B cell (primary cell): Measurements from ENCODE around the gene CIITA. TPM values are rescaled to one million over a fixed set of nuclear protein-coding genes. Genes with fewer than 3 reads are reported as not detected.

Experiments used
- ATAC-seq: fragments of 200-7000 bp; cut with Tn5 transposase; one replicate; pipeline ENCODE4 v1.10.0; 2021; ENCODE audit warnings: low read depth, mild to moderate bottlenecking, moderate number of reproducible peaks, moderate library complexity
- CTCF ChIA-PET: fragments of 350-600 bp; sonication (Branson Sonifier 250); formaldehyde crosslinking; loops from one replicate; lab custom pipeline; 2021; ENCODE audit warnings: antibody characterized with exemption, inconsistent platforms; lab: Charles Lee
- POLR2A ChIA-PET: fragments of 350-600 bp; sonication (Branson Sonifier 250); formaldehyde crosslinking; loops from one replicate; lab custom pipeline; 2021; ENCODE audit warnings: antibody characterized with exemption; lab: Charles Lee
- DNase-seq: peaks from one replicate; pipeline ENCODE4 v3.0.0; 2013
- H2AFZ ChIP-seq: 2 replicates; pipeline ENCODE4 v1.6.1; 2012; ENCODE audit warnings: mild to moderate bottlenecking, low read depth, low read length; ENCODE audit not compliant: insufficient read depth, poor library complexity, severe bottlenecking
- H3K27ac ChIP-seq, 2 donors: 1 replicate in 1 of 2; 2 replicates in 1 of 2; pipeline ENCODE4 v1.5.1; 2012 to 2013; ENCODE audit warnings: low read length in 2 of 2, mild to moderate bottlenecking in 2 of 2, moderate library complexity in 1 of 2
- H3K27me3 ChIP-seq, 4 experiments: fragments of 200-600 bp in 1 of 4; sonication (generic) in 1 of 4; replicated peaks in 1 of 4; 1 replicate in 2 of 4; 2 replicates in 2 of 4; pipeline versions ENCODE4 v1.6.1 to v1.7.0; 2013 to 2016; ENCODE audit warnings: low read length in 3 of 4, mild to moderate bottlenecking in 2 of 4, mixed read lengths in 1 of 4, moderate library complexity in 1 of 4; ENCODE audit not compliant: insufficient read depth in 4 of 4, control insufficient read depth in 3 of 4; ENCODE audit errors: control extremely low read depth in 1 of 4
- H3K36me3 ChIP-seq, 2 experiments: replicated peaks in 1 of 2; 1 replicate in 1 of 2; 2 replicates in 1 of 2; pipeline versions ENCODE4 v1.6.1 to v1.7.1; 2013; ENCODE audit warnings: low read length in 1 of 2; ENCODE audit not compliant: insufficient read depth in 2 of 2, control insufficient read depth in 1 of 2; ENCODE audit errors: control extremely low read depth in 1 of 2, extremely low read depth in 1 of 2
- H3K4me1 ChIP-seq, 2 donors: fragments of 200-600 bp in 1 of 2; sonication (generic) in 1 of 2; 1 replicate in 1 of 2; 2 replicates in 1 of 2; pipeline versions ENCODE4 v1.5.1 to v1.6.1; 2013 to 2017; ENCODE audit warnings: low read length in 2 of 2; ENCODE audit not compliant: control insufficient read depth in 2 of 2, insufficient read depth in 2 of 2
- H3K4me2 ChIP-seq: replicated peaks from 2 replicates; pipeline ENCODE3; 2012; ENCODE audit warnings: mild to moderate bottlenecking, low read depth, low read length; ENCODE audit not compliant: poor library complexity, severe bottlenecking
- H3K4me3 ChIP-seq, 5 experiments: fragments of 200-600 bp in 1 of 5; sonication (generic) in 1 of 5; 1 replicate in 3 of 5; 2 replicates in 2 of 5; pipeline versions ENCODE4 v1.5.1 to v1.7.0; 2011 to 2016; ENCODE audit warnings: low read length in 4 of 5, mild to moderate bottlenecking in 4 of 5, low read depth in 2 of 5, control low read depth in 1 of 5, moderate library complexity in 1 of 5; ENCODE audit not compliant: insufficient read depth in 1 of 5; ENCODE audit errors: control extremely low read depth in 1 of 5, extremely low read depth in 1 of 5
- H3K79me2 ChIP-seq: fragments of 200-600 bp; sonication (generic); one replicate; pipeline ENCODE4 v1.6.0; 2016; ENCODE audit warnings: low read length; ENCODE audit not compliant: control insufficient read depth, insufficient read depth
- H3K9ac ChIP-seq: fragments of 200-600 bp; sonication (generic); 2 replicates; pipeline ENCODE4 v1.6.1; 2017; ENCODE audit warnings: mild to moderate bottlenecking, low read length, moderate library complexity
- H3K9me3 ChIP-seq, 3 donors: one replicate each; pipeline versions ENCODE4 v1.6.1 to v1.7.1; 2013; ENCODE audit warnings: low read length in 2 of 3; ENCODE audit not compliant: control insufficient read depth in 2 of 3, insufficient read depth in 1 of 3; ENCODE audit errors: control extremely low read depth in 1 of 3
- H4K20me1 ChIP-seq: 2 replicates; pipeline ENCODE4 v1.6.0; 2012; ENCODE audit warnings: mild to moderate bottlenecking, low read length; ENCODE audit not compliant: insufficient read depth, control insufficient read depth, poor library complexity, severe bottlenecking
- H3K27ac Mint-ChIP-seq: one replicate; pipeline ENCODE4 v1.8.0; 2021; ENCODE audit warnings: mixed read lengths
- H3K27me3 Mint-ChIP-seq: one replicate; pipeline ENCODE4 v1.8.0; 2021; ENCODE audit warnings: mixed read lengths
- H3K4me1 Mint-ChIP-seq: one replicate; pipeline ENCODE4 v1.8.0; 2021; ENCODE audit warnings: mixed read lengths
- H3K4me3 Mint-ChIP-seq: one replicate; pipeline ENCODE4 v1.8.0; 2021; ENCODE audit warnings: mixed read lengths
- H3K9me3 Mint-ChIP-seq: one replicate; pipeline ENCODE4 v1.8.0; 2022; ENCODE audit warnings: mixed read lengths; ENCODE audit not compliant: insufficient read depth
- CTCF ChIP-seq: fragments of 200-600 bp; IDR thresholded peaks from one replicate; pipeline ENCODE4 v1.8.0; 2022; ENCODE audit warnings: antibody characterized with exemption, mild to moderate bottlenecking
- EZH2 ChIP-seq: IDR thresholded peaks from 2 replicates; pipeline ENCODE4 v1.6.1; 2012; ENCODE audit warnings: borderline replicate concordance, low read depth, mild to moderate bottlenecking, moderate library complexity, low read length; ENCODE audit not compliant: insufficient read depth, poor library complexity, severe bottlenecking
- WGBS: methylation state at CpG from one replicate; pipeline ENCODE4 v1.1.5; 2013; ENCODE audit warnings: missing lambda C conversion rate; ENCODE audit not compliant: insufficient coverage; 5-methylcytosine and 5-hydroxymethylcytosine counted together
- intact Hi-C: fragments of 100-400 bp; cut with micrococcal nuclease; formaldehyde crosslinking; loops from one replicate; pipeline ENCODE4 v1.10.0; 2022
- polyA plus RNA-seq: library from polyadenylated mRNA; depleted of rRNA; stranded (reverse); fragments of >200 nt; gene quantifications from 2 replicates; pipeline ENCODE4 v1.2.3, GENCODE V29; 2012
- total RNA-seq, 2 donors: library from RNA; stranded (reverse); fragments of 120-200 nt in 1 of 2; gene quantifications; 1 replicate in 1 of 2; 2 replicates in 1 of 2; pipeline versions ENCODE4 v1.2.3 to v1.2.4, GENCODE V29; 2013 to 2022

Gene CIITA
- total and polyA plus RNA-seq, 2 donors (not counting 1 experiment from before 2014, with no cell fraction given) = 632 to 719 TPM

- ATAC-seq (no peak), DNase-seq (peak; percentile 30)
- Histone ChIP-seq H3K4me2 (peak overlapping the region; percentile 91), H3K79me2 (peaks cover 34% of the 10 kb centered on the region), H3K27me3 (no peaks in the 10 kb centered on the region), H3K36me3 (peaks cover 0 to 35% of the 10 kb centered on the region in 2 experiments), H3K9ac (peak overlapping the region; percentile 21), H3K4me3 (no peak overlapping the region), H2AFZ (no peak overlapping the region), H3K4me1 (peaks cover 62 to 77% of the 10 kb centered on the region in 2 donors), H3K27ac (peak overlapping the region; percentile 25 to 72), H4K20me1 (peaks cover 81% of the 10 kb centered on the region), H3K9me3 (no peaks in the 10 kb centered on the region)
- intact Hi-C loops = no loop called here
- peak overlapping the region; percentile 80 for H3K27ac Mint-ChIP-seq
- TF ChIP-seq EZH2 (no peak), CTCF (no peak)
- H3K9me3 Mint-ChIP-seq = no peaks in the 10 kb centered on the region
- peaks cover 81% of the 10 kb centered on the region for H3K4me1 Mint-ChIP-seq
- H3K4me3 Mint-ChIP-seq = peak overlapping the region; percentile 53
- 47% methylated on average over 3 of the region's 7 CpGs for WGBS
- ChIA-PET CTCF (interaction anchor here (0.5 to 3.2 kb wide), 7 partner anchors 8 to 776 kb away, joined by 3 to 14 read pairs (median 3); no protein-coding TSS in a partner anchor), POLR2A (interaction anchor here (0.7 kb wide), 1 partner anchor 71 kb away, joined by 3 read pairs; no protein-coding TSS in a partner anchor)
- no peaks in the 10 kb centered on the region for H3K27me3 Mint-ChIP-seq
These were observed 62.0 kb downstream of the CIITA start for GRCh38 chr16:10938796-10939648.
